Coronary artery (tissue), 2 donors: ENCODE data around the gene HTRA3.

ENCODE experiments used
- DNase-seq: peaks from one replicate; pipeline ENCODE4 v3.0.0-alpha.2; 2017; ENCODE audit warnings: low spot score
- H3K27ac ChIP-seq, 2 donors: fragments of 200-600 bp; sonication (generic); one replicate each; pipeline ENCODE4 v1.5.1; 2016 to 2019
- H3K4me3 ChIP-seq: fragments of 200-600 bp; sonication (generic); 2 replicates; pipeline ENCODE4 v1.5.1; 2016; ENCODE audit warnings: mild to moderate bottlenecking, moderate library complexity
- TF ChIP-seq, protein P1 (sequence below): fragments of 200-600 bp; sonication (generic); IDR thresholded peaks from one replicate; pipeline ENCODE4 v1.5.1; 2019; ENCODE audit warnings: antibody characterized with exemption

Gene HTRA3

DNA sequence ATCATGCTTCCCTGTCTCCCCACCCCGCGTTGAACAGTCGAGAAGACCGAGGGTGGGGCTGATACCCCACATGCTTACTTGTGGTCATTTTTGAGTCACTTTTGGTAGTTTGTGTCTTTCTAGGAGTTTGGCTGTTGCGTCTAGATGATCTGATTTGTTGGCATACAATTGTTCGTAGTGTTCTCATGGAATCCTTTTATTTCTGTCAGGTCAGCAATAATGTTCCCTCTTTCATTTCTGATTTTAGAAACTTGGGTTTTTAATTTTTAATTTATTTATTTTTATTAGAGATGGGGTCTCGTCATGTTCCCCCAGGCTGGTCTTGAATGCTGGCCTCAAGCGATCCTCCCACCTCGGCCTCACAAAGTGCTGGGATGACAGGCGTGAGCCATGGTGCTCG is 39.5 kb upstream of the HTRA3 start:
- Histone ChIP-seq H3K4me3 (no peak overlapping the region), H3K27ac (no peak overlapping the region)
- TF ChIP-seq, protein P1, sequence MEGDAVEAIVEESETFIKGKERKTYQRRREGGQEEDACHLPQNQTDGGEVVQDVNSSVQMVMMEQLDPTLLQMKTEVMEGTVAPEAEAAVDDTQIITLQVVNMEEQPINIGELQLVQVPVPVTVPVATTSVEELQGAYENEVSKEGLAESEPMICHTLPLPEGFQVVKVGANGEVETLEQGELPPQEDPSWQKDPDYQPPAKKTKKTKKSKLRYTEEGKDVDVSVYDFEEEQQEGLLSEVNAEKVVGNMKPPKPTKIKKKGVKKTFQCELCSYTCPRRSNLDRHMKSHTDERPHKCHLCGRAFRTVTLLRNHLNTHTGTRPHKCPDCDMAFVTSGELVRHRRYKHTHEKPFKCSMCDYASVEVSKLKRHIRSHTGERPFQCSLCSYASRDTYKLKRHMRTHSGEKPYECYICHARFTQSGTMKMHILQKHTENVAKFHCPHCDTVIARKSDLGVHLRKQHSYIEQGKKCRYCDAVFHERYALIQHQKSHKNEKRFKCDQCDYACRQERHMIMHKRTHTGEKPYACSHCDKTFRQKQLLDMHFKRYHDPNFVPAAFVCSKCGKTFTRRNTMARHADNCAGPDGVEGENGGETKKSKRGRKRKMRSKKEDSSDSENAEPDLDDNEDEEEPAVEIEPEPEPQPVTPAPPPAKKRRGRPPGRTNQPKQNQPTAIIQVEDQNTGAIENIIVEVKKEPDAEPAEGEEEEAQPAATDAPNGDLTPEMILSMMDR = no peak
- no peak for DNase-seq

DNA sequence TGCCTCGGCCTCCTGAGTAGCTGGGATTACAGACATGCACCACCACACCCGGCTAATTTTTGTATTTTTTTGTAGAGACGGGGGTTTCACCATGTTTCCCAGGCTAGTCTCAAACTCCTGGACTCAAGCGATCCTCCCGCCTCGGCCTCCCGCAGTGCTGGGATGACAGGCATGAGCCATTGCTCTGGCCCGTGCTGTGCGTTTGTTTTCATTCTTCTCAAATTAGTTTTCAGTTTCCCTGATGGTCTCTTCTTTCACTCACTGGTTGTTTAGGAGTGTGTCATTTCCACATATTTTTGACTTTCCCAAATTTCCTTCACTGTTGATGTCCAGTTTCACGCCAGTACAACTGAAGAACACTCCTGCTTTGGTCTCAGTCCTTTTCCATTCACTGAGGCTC is 38.7 kb upstream of the HTRA3 start:
- TF ChIP-seq, protein P1 = no peak
- DNase-seq = no peak
- no peak overlapping the region for H3K4me3 ChIP-seq
- H3K27ac ChIP-seq = no peak overlapping the region

DNA sequence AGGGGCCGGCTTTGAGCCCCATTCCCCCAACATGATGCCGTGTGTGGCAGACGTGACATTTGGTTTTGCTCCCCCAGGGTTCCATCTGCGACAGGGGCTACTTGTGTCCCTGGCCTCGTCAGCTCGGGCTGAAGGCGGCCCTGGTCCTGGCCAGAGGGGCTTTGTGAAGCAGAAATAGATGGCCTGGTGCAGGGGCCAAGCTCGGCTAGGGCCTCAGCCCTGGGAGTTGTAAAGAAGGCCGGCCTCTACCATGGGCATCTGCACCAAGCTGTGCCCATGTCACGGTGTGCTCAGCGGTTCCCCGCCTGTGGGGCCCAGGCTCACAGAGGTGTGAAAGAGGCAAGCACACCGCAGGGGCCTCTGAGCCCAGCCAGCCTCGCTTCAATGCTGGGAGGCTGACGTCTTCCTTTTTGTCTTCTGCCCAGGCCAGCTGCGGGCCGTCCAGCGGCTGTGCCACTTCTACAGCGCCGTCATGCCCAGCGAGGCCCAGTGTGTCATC is 38.0 kb upstream of the HTRA3 start:
- DNase-seq = no peak
- no peak overlapping the region for H3K4me3 ChIP-seq
- TF ChIP-seq, protein P1 = no peak

DNA sequence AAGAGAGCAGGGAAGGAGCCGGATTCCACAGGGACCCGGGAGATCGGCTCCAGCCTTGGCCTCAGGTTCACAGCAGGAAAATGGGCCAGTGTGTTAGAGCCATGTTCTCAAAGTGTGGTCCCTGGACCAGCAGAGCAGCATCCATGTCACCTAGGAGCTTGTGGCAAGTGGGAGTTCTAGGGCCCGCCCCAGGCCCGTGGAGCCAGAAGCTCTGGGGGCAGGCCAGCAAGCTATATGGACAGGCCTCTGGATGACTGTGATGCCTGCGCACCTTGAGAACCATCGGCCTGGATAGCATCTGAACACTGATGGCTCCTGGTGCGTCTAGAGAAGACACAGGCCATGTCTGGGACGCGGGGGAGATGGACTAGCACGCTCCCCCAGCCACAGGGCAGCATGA is 36.8 kb upstream of the HTRA3 start:
- TF ChIP-seq, protein P1 = no peak
- no peak for DNase-seq
- H3K4me3 ChIP-seq = no peak overlapping the region
- no peak overlapping the region for H3K27ac ChIP-seq

More for the DNA sequence above, 38.0 kb upstream of the HTRA3 start:
- no peak overlapping the region for H3K27ac ChIP-seq

DNA sequence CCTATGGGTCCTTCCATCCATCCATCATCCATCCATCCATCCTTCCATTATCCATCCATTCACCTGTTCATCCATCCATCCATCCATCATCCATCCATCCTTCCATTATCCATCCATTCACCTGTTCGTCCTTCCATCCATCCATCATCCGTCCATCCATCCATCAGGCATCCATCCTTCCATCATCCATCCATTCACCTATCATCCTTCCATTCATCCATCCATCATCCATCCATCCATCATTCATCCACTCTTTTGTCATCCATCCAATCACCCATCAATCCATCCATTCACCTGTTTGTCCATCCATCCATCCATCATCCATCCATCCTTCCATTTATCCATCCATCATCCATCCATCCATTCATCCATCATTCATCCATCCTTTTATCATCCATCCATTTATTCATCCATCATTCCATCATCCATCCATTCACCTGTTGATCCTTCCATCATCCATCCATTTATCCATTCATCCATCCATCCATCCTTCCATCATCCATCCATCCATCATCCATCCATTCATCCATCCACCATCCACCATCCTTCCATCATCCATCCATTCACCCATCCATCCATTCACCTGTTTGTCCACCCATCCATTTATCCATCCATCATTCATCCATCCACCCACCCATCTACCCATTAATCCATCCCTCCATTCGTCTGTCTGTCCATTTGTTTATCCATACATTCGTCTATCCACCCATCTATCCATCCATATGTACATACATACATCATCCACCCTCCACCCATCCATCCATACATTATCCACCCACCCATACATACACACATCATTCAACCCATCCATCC is 35.7 kb upstream of the HTRA3 start:
- no peak overlapping the region for H3K4me3 ChIP-seq
- DNase-seq = no peak
- no peak overlapping the region for H3K27ac ChIP-seq
- TF ChIP-seq, protein P1 = no peak

DNA sequence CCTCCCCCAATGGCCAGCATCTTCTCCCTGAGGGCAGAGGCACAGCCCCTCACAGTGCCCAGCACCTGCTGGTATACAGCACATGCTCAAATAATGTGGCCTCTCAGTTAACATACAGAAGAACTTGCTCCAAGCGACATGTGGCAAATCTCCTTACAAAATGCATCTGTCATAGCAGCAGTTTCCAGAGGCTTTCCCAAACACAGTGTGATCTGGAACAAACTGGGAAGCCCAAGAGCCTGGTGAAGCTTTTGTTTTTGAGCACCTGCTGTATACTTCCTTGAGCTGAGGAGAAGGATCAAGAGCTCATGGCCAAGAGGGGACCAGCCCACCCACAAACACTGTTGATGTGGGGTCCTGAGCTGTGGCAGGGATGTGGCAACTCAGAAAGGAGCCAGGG is 34.8 kb upstream of the HTRA3 start:
- DNase-seq = no peak
- H3K27ac ChIP-seq = no peak overlapping the region
- TF ChIP-seq, protein P1 = no peak
- H3K4me3 ChIP-seq = no peak overlapping the region

DNA sequence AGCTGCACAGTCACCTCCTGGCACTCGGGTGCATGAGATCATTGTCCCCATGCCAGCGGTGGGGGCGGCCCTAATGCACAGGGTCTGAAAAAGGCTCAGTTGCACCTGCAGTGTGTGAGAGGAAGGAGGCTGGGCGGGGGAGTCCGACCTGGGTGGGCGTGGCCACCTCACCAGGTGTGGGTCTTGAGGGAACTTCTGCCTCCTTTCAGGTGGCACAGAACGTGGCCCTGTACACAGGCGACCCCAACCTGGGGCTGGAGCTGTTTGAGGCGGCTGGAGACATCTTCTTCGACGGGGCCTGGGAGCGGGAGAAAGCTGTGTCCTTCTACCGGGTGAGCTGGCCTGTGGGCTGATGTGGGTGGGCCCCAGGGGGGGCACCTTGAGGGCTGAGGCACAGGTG is 34.3 kb upstream of the HTRA3 start:
- no peak overlapping the region for H3K4me3 ChIP-seq
- TF ChIP-seq, protein P1 = no peak
- H3K27ac ChIP-seq = no peak overlapping the region
- no peak for DNase-seq
